Activated gamma-delta T cell (primary cell): ENCODE data around the gene ASB9.
"Not testable (repeated sequence)": the region's sequence is repeated elsewhere in the genome, so short reads cannot be mapped to it uniquely, and the experiment has no call there.

Source experiments
- DNase-seq: peaks from one replicate; lab custom pipeline; 2025; lab: John Stamatoyannopoulos, UW

Gene ASB9

DNA sequence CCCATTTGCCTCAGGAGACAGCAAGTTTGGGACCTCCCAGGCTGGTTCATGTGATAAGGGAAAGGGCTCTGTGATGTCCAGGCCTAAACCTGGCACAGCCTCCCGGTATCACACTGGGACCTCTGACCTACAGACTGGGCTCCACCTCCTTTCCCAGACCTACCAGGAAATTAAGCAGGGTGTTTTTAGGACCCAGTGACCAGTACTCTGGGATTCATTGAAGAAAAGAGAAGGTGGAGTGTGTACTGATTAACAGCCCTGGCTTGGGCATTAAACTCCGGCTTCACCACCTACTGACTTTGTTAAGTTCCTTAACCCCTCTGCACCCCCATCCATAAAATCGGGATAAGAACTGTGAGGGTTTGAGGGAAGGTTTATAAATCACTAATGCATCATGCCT, 28.6 kb downstream of the ASB9 start:
- no peak for DNase-seq

DNA sequence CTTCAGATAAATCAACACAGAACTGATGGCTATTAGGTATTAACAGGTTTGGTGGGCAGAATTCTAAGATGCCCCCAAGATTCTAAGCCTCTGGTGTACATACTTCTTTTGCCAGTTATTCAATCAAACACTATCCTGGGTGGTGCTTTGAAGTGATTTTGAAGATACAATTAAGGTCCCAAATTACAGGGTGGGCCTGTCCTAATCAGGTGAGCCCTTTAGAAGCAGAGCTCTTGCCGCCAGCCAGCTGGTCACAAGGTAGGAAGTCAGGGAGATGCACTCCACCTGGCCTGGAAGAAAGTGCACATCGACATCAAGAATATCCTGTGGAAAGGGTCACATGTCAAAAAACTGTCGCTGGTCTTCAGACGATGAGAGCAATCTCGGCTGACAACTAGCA, 29.5 kb downstream of the ASB9 start:
- no peak for DNase-seq

DNA sequence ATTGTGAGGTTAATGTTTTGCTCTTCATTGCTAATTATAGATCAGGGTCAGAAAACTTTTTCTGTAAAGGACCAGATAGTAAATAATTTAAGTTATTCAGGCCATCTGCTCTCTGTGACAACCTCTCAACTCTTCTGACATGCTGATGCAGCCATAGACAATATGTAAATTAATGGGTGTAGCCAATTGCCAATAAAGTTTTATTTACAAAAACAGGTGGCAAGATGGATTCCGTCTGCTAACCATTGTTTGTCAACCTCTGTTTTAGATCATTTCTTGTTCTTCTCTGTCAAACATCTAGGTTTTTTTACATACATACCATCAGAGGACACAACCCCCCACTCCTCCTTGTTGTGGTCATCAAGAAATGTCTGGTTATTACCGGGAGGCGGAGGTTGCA, 33.7 kb downstream of the ASB9 start:
- no peak for DNase-seq

DNA sequence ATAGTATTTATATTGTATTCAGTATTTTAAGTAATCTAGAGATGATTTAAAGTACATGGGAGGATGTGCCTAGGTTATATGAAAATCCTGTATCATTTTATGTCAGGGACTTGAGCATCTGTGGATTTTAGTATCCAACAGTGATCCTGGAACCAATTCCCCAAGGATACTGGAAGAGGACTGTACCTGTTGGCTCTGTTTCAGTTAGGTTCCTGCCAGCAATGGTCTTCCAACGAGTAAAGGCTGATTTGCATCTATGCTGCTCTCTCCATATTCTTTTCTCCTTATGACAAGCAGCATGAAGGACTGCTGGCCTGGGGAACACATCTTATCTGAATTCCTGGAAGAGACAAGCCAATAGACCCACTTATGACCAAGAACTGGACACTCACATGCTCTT, 34.9 kb downstream of the ASB9 start:
- no peak for DNase-seq

DNA sequence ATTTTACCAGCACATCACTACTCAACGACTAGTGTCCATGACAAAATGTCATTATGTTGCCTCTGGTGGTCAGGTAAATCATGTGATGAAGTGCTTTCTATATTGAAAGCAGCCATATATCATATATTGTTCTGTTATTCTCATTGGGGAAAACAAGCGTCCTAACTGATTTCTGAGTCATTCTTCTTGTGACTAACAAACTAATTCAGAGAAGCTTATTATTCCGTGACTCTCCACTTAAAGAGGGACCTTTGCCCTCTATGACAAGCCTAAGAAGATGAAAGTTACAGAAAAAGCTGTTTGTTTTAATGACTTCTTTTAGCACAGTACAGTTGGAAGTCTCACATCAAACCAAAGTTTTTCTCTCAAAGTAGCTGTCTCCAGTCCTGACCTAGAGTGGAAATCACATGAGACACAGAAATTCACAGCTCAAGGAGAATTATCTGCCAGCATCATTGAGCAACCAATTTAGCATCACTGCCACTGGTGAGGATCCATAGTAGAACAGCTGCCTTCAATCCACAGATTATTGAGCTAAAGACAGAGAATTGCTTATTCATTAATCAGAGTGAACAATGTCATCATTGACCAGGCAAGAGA, 36.4 kb downstream of the ASB9 start:
- DNase-seq = no peak

DNA sequence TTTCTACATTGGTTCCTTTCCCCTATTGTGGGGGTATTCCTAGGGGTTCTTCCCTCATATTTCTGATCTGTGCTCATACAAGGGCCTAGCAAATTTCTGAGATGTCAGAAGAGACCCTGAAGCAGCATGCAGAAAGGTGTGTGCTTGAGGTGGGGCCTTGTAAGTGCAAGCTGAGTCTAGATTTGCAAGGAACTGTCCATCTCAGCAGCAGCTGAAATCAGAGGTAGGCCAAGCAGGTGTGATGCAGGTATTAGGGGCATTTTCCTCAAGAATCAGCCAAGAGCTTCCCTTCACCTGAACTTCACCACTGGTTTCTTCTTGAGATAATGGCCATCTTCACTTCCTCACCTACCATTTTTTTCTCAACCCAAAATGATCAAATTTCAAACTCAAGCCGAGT, 45.1 kb downstream of the ASB9 start:
- no peak for DNase-seq

DNA sequence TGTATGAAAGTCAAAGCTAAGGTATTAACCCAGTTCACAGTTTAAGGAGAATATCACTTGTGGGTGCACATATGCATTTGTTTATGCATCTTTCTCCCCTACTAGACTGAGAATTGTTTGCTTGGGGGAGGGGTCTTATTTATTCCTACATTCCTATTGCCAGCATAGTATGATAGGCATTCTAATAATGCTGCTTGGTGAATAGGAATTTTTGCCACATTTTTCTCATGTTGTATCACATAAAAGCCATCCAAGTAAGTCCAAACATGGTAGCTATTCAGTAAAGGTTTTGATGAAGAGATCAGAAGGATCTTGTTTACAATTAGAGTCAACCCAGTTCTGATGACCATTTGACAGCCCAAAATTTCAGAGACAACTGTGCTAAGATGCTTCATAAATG, 48.6 kb downstream of the ASB9 start:
- DNase-seq = no peak

DNA sequence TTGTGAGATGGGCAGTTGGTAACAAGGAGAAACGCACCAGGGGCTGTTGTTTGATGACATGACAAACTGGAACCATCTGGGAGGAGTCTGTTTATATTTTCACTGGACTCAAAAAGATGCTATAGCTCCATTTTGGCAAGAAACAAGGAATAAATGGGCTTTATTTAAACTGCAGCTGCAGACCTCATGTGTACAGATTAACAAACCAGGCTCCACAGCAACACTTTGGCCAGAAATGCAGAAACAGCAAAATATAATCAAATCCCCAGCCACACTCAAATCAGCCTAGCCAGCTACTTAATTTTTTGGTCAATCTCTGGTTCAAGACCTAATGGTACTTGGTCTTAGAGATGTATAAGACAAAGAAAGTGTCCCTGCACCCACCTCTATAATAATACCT, 52.7 kb downstream of the ASB9 start:
- DNase-seq = no peak

DNA sequence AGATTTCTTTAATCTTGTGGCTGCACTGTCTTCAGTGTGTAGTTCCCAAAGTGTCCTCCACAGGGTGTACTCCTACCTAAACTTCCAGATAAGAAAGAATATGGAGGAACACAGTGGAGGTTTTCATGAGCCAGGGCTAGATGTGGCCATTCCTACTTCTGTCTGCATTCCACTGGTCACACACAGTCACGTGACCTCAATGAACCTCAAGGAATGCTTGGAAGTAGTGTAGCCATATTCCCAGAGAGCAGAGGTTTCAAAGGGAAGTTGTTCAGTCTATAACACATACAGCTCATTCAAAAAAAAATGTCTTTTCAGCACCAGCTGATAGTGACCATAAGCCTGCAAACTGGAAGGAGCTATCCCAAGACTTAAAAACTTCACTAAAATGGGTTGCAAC, 53.6 kb downstream of the ASB9 start:
- no peak for DNase-seq

DNA sequence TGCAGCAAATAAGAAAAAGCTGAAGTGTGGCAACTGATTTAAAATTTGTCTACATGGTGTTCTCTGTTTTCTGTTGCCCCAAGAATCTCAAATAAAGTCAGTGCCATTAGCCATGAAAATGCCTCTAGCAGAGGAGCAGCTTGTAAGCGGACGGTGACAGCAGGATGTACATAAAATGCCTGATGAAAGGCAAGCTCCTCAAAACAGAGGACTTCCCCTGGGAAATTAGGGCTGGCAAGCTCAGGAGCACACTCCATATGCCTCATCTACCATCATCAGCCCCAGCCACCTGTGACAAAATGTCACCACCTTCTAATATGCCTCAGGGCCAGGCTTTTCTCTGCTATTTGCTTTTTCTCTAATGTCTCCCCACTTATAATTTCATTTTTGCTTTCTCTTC, 54.5 kb downstream of the ASB9 start:
- no peak for DNase-seq

DNA sequence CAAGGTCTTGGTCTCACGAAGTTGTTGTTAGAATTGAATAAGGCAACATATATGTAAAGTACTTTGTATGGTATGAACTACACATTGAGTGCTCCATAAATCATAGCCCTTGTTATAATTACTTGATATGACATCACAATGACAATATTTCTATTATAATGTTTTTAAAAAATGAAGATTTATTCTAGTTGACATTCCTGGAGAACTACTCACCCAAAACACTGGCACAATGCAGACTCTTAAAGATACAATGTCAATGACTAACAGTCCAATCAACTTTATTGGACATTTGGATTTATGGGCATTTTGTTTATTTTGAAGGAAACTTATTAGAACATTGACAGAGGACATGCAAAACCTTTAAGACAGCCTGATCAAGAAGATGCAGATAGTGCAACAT, 55.3 kb downstream of the ASB9 start:
- DNase-seq = no peak

DNA sequence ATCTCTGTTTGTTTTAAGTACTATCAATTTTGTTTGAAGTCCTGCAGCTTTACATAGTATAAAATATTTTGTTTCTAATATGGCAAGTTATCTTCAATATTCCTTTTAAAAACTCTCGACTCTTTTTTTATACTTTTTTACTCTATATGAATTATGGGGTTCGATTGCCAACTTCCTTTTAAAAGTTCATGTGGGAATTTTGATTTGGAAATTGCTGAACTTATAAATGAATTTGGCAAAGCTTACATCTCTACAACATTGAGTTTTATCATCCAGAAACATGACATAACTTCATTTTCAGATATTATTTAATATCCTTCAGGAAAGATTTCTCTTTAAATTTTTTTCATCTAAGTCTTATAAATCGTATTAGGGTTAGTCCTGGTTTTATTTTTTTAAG, 60.8 kb downstream of the ASB9 start:
- DNase-seq = no peak

DNA sequence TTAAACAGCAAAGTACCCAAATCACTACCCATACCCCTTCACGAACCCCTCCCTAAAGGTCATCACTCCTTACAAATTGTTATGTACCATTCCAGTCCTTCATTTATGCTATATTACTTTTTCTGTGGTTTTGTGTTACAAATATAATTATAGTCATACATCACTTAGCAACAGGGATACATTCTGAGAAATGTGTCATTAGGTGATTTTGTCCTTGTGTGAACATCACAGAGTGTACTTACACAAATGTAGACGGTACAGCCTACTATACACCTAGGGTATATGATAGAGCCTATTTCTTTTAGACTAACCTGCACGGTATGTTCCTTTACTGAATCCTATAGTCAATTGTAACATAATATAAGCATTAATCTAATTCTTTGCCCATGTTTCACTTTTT, 61.9 kb downstream of the ASB9 start:
- no peak for DNase-seq

DNA sequence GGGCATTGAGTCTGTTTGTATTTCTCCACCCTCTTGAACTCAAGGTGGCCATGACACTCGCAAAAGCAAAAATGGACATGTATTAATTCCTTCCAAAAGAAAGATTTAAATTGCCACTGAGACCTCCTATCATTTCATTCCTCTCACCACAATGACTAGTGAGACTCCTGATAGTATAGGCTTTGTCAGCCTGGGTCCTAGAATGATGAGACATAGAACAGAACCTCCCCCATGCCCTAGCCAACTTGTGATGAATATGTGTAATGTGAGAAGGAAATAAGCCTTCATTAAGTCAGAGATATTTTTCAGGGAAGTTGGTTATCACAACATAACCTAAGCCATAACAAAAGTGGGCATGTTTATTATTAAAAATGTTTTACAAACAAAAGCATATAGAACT, 62.5 kb downstream of the ASB9 start:
- no peak for DNase-seq

DNA sequence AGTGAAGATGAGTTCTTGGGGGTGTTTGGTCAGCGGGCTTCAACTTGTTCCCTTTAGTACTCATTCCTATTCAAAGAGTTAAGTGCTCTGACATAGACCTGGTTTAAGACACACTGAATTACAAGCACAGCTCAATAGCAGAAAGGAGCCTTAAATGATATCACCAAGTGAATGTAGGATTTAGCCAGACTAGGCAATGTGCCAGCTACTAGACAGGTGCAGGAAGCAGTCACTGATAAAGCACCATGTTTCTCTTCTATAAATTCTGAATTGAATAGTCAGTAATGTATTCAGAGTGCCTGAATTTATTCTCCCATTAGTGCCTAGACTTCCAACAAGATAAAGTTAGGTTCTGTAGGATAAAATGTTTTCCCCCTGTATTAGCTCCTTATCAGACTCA, 63.6 kb downstream of the ASB9 start:
- no peak for DNase-seq

DNA sequence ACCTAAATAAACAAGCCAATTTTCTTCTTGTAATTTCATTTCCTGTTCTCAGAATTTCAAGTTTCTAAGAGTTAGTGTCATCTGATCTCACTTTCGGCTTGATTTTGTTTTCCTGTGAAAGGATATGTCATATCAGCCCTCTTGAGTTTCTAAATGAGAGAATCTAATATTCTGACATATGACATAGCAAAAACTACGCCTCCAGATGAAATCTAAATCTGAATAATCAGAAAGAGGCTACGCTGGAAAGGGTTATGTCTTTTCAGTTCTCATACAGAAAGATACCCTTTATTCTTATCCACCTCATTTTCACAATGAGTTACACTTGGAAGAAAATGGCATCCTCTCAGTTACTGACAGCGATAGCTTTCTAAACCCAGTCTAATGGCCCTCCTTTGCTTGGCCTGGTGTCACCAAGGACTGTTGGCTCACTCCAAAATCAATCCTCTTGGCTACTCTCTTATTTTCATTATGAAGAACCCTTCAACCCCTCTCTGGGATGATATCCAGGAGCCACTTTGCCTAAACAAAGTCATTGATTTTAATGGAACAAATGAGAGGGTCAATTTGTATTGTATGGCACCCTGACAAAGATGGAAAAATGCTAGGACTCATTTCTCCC, 65.6 kb downstream of the ASB9 start:
- DNase-seq = no peak

DNA sequence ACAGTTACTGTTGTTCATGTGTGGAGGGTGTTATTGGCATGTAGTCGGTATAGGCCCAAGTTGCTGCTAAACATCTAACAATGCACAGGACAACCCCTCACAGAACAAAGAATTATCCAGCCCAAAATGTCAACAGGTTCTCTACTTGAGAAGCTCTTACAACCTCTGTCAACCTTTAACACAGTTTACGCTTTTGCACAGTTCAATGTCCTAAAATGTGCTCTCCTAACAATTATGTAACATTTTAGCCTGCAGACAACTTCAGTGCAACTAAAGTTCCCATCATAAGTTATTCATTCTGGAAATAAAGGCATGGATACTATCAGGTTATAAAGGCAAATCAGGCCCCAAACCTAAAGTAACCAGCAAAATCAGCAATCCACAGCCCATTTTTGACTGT, 66.2 kb downstream of the ASB9 start:
- no peak for DNase-seq

DNA sequence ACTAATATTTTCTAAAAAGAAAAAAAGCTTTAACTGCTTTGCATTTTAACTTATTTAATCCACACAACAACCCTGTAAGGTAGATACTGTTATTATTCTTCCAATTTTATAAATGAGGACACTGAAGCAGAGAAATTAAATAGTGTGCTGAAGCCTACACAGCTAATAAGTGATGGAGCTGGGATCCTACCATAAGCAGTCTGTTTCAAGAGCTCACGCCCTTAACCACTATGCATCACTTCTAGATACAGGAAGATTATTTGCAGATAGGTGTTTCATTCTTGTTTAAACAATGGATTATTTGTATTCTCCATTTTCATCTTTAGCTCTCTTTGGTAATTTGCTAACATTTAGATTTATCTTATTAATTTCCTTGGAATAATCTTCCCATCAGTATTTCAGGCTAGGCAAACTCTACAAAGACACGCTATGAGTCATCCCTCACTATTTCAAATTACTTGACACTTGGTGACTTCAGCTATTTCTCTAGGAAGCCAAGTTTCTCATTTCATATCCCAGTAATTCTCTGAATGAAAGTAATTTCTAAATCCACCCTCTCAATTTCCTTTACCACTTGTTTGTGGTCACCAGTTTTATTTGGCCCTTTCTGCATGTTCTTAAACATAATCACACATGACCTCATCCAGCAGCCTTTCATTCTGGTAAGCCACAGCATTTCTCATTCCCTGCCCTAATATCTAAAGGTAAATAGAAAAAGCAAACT, 67.3 kb downstream of the ASB9 start:
- no peak for DNase-seq

DNA sequence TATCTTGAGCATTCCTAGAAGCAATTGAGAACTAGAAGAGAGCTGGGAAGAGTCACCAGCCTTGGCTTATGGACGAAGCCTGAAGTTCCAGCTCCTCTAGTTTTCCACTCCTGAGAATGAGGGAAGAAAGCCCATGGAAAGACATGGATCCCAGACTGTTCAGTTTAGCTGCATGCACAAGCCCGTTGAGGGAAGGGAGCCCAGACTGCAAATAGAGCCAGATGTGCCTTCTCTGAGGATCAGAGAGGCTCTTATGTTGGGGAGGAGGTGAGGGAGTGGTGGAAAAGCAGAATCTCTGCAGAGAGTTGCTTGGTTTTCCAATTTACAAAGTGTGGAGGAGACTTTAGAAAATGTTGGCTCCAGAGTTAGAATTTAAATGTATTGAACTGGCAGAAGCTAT, 69.0 kb downstream of the ASB9 start:
- no peak for DNase-seq

DNA sequence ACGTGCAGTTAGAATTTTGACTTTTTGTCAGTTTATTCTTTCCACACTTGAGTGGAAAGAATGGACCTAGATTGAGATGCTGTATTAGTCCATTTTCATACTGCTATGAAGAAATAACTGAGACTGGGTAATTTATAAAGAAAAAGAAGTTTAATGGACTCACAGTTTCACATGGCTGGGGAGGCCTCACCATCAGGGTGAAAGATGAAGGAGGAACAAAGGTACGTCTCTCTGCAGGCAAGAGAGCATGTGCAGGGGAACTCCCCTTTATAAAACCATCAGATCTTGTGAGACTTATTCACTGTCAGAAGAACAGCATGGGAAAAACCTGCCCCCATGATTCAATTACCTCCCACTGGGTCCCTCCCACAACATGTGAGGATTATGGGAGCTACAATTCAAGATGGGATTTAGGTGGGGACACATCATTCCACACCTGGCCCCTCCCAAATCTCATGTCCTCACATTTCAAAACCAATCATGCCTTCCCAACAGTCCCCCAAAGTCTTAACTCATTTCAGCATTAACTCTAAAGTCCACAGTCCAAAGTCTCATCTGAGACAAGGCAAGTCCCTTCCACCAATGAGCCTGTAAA, 71.2 kb downstream of the ASB9 start:
- not testable (repeated sequence) for DNase-seq

DNA sequence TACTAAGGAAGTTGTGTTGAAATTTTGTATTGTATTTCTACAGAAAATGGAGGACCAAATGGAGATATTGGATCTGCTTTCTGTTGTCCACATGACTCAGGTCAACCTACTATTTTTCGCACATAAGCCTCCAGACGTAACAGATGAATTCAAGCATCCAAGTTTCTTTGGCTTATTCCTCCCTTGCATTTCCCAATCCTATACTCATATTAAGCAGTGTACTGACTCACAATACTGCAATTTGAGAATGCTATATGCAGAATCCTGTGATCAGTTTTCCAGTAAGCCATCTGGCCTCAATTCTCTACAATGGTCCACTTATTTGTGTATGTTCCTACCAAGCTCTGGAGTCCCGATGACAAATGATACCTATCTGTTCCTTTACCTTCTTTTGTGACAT, 75.7 kb downstream of the ASB9 start:
- DNase-seq = no peak
